Measurements from ENCODE around the gene COL4A4.

Gene COL4A4

GRCh38 chr2:227163998-227164762 is at the start of gene COL4A4, which contains the start of gene COL4A3:
Gene COL4A4, minus strand, starts transcription at chr2:227164205. Its CDS starts 16,722 bp downstream, at chr2:227147483.
Gene COL4A3, plus strand, starts transcription at chr2:227164624. Its CDS starts 103 bp downstream, at chr2:227164727.
- H3K27me3 ChIP-seq (ENCODE audit: insufficient read depth, insufficient read length) = peaks cover 84% of the 10 kb centered on the region
- no peak for TF ChIP-seq SUZ12 (IDR thresholded peaks at IDR 0.05; ENCODE audit: extremely low read depth, insufficient read depth, insufficient read length)
- no peak for TF ChIP-seq ZNF274 (IDR thresholded peaks at IDR 0.05; ENCODE audit: low read depth, low read length)
- peak within 1 kb of the TSS; percentile 63 for H3K4me3 ChIP-seq (ENCODE audit: insufficient read length, low read depth)
- peak within 1 kb of the TSS; percentile 68 for H3K9ac ChIP-seq (ENCODE audit: insufficient read length, low read depth)
- H3K9me3 ChIP-seq (ENCODE audit: insufficient read depth, low read length) = no peaks in the 10 kb centered on the region
- peaks cover 4% of the 10 kb centered on the region for H3K4me1 ChIP-seq (ENCODE audit: insufficient read depth, insufficient read length)
- no peak for DNase-seq (ENCODE audit: low read depth, low spot score)
- H3K36me3 ChIP-seq (ENCODE audit: insufficient read depth, insufficient read length, low read length) = no peaks in the 10 kb centered on the region

DNA sequence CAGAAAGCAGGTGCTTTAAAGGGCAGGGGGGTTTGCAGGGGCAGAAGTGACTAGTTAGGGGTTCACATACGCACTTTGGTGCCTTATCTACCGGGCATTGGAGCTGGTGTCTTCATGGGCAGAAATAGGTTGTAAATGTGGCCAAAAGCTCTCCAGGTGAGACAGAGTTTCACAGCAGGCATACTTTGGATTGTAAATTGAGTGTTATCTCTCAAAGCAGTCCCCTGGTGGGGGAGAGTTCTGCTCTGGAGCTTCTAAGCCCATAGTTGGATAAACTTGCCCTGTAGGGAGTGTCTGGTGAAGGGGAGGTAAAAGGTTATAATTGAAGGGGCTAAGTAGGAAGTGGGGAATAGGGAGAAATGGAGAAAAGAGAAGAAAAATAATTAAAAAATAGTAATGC is 43.6 kb upstream of the COL4A4 start:
- H3K36me3 ChIP-seq (ENCODE audit: insufficient read depth, insufficient read length, low read length) = no peaks in the 10 kb centered on the region
- no peak overlapping the region for H3K4me3 ChIP-seq (ENCODE audit: insufficient read length, low read depth)
- peaks cover 4% of the 10 kb centered on the region; the same call in 1 of the 2 replicates for H3K9me3 ChIP-seq (ENCODE audit: insufficient read depth, low read length)
- DNase-seq (ENCODE audit: low read depth, low spot score) = no peak
- H3K9ac ChIP-seq (ENCODE audit: insufficient read length, low read depth) = no peak overlapping the region
- H3K27me3 ChIP-seq (ENCODE audit: insufficient read depth, insufficient read length) = peaks cover 22% of the 10 kb centered on the region
- no peaks in the 10 kb centered on the region for H3K4me1 ChIP-seq (ENCODE audit: insufficient read depth, insufficient read length)
- no peak for TF ChIP-seq YY1 (IDR thresholded peaks at IDR 0.05; ENCODE audit: insufficient read depth, insufficient read length)
- no peak for TF ChIP-seq SUZ12 (IDR thresholded peaks at IDR 0.05; ENCODE audit: extremely low read depth, insufficient read depth, insufficient read length)
- TF ChIP-seq ZNF274 (IDR thresholded peaks at IDR 0.05; ENCODE audit: low read depth, low read length) = no peak

GRCh38 chr2:227206406-227206805 is 42.4 kb upstream of the COL4A4 start:
- no peak for DNase-seq (ENCODE audit: low read depth, low spot score)
- H3K4me1 ChIP-seq (ENCODE audit: insufficient read depth, insufficient read length) = no peaks in the 10 kb centered on the region
- H3K9ac ChIP-seq (ENCODE audit: insufficient read length, low read depth) = no peak overlapping the region
- H3K36me3 ChIP-seq (ENCODE audit: insufficient read depth, insufficient read length, low read length) = no peaks in the 10 kb centered on the region
- no peak for TF ChIP-seq YY1 (IDR thresholded peaks at IDR 0.05; ENCODE audit: insufficient read depth, insufficient read length)
- TF ChIP-seq ZNF274 (IDR thresholded peaks at IDR 0.05; ENCODE audit: low read depth, low read length) = no peak
- no peak for TF ChIP-seq SUZ12 (IDR thresholded peaks at IDR 0.05; ENCODE audit: extremely low read depth, insufficient read depth, insufficient read length)
- H3K27me3 ChIP-seq (ENCODE audit: insufficient read depth, insufficient read length) = peaks cover 22% of the 10 kb centered on the region
- no peak overlapping the region for H3K4me3 ChIP-seq (ENCODE audit: insufficient read length, low read depth)
- peaks cover 4% of the 10 kb centered on the region; the same call in 1 of the 2 replicates for H3K9me3 ChIP-seq (ENCODE audit: insufficient read depth, low read length)

- no peaks in the 10 kb centered on the region for H3K36me3 ChIP-seq (ENCODE audit: insufficient read depth, insufficient read length, low read length)
- H3K4me1 ChIP-seq (ENCODE audit: insufficient read depth, insufficient read length) = no peaks in the 10 kb centered on the region
- no peak for DNase-seq (ENCODE audit: low read depth, low spot score)
- peaks cover 22% of the 10 kb centered on the region for H3K27me3 ChIP-seq (ENCODE audit: insufficient read depth, insufficient read length)
- no peak for TF ChIP-seq ZNF274 (IDR thresholded peaks at IDR 0.05; ENCODE audit: low read depth, low read length)
- TF ChIP-seq SUZ12 (IDR thresholded peaks at IDR 0.05; ENCODE audit: extremely low read depth, insufficient read depth, insufficient read length) = no peak
- TF ChIP-seq YY1 (IDR thresholded peaks at IDR 0.05; ENCODE audit: insufficient read depth, insufficient read length) = no peak
- H3K9ac ChIP-seq (ENCODE audit: insufficient read length, low read depth) = no peak overlapping the region
- H3K9me3 ChIP-seq (ENCODE audit: insufficient read depth, low read length) = peaks cover 4% of the 10 kb centered on the region; the same call in 1 of the 2 replicates
- H3K4me3 ChIP-seq (ENCODE audit: insufficient read length, low read depth) = no peak overlapping the region
These were observed 41.7 kb upstream of the COL4A4 start for GRCh38 chr2:227205701-227206100.

- H3K27me3 ChIP-seq (ENCODE audit: insufficient read depth, insufficient read length) = peaks cover 17% of the 10 kb centered on the region
- no peak overlapping the region for H3K4me3 ChIP-seq (ENCODE audit: insufficient read length, low read depth)
- no peak for DNase-seq (ENCODE audit: low read depth, low spot score)
- TF ChIP-seq YY1 (IDR thresholded peaks at IDR 0.05; ENCODE audit: insufficient read depth, insufficient read length) (no peak), SUZ12 (IDR thresholded peaks at IDR 0.05; ENCODE audit: extremely low read depth, insufficient read depth, insufficient read length) (no peak), ZNF274 (IDR thresholded peaks at IDR 0.05; ENCODE audit: low read depth, low read length) (no peak)
- peaks cover 4% of the 10 kb centered on the region; the same call in 1 of the 2 replicates for H3K9me3 ChIP-seq (ENCODE audit: insufficient read depth, low read length)
- no peaks in the 10 kb centered on the region for H3K4me1 ChIP-seq (ENCODE audit: insufficient read depth, insufficient read length)
- no peaks in the 10 kb centered on the region for H3K36me3 ChIP-seq (ENCODE audit: insufficient read depth, insufficient read length, low read length)
- no peak overlapping the region for H3K9ac ChIP-seq (ENCODE audit: insufficient read length, low read depth)
These were observed 40.4 kb upstream of the COL4A4 start for GRCh38 chr2:227204452-227204851.

GRCh38 chr2:227201771-227202170 is 37.8 kb upstream of the COL4A4 start:
- Histone ChIP-seq H3K27me3 (ENCODE audit: insufficient read depth, insufficient read length) (peaks cover 6% of the 10 kb centered on the region), H3K4me1 (ENCODE audit: insufficient read depth, insufficient read length) (no peaks in the 10 kb centered on the region), H3K9me3 (ENCODE audit: insufficient read depth, low read length) (peaks cover 2% of the 10 kb centered on the region; the same call in 1 of the 2 replicates), H3K4me3 (ENCODE audit: insufficient read length, low read depth) (no peak overlapping the region), H3K36me3 (ENCODE audit: insufficient read depth, insufficient read length, low read length) (no peaks in the 10 kb centered on the region), H3K9ac (ENCODE audit: insufficient read length, low read depth) (no peak overlapping the region)
- TF ChIP-seq SUZ12 (IDR thresholded peaks at IDR 0.05; ENCODE audit: extremely low read depth, insufficient read depth, insufficient read length) (no peak), YY1 (IDR thresholded peaks at IDR 0.05; ENCODE audit: insufficient read depth, insufficient read length) (no peak)
- no peak for DNase-seq (ENCODE audit: low read depth, low spot score)

GRCh38 chr2:227198866-227199265 is 34.9 kb upstream of the COL4A4 start:
- no peak for TF ChIP-seq YY1 (IDR thresholded peaks at IDR 0.05; ENCODE audit: insufficient read depth, insufficient read length)
- no peak for TF ChIP-seq SUZ12 (IDR thresholded peaks at IDR 0.05; ENCODE audit: extremely low read depth, insufficient read depth, insufficient read length)
- no peak for TF ChIP-seq ZNF274 (IDR thresholded peaks at IDR 0.05; ENCODE audit: low read depth, low read length)
- H3K4me1 ChIP-seq (ENCODE audit: insufficient read depth, insufficient read length) = no peaks in the 10 kb centered on the region
- no peaks in the 10 kb centered on the region for H3K36me3 ChIP-seq (ENCODE audit: insufficient read depth, insufficient read length, low read length)
- no peaks in the 10 kb centered on the region for H3K27me3 ChIP-seq (ENCODE audit: insufficient read depth, insufficient read length)
- peaks cover 6% of the 10 kb centered on the region; the same call in 1 of the 2 replicates for H3K9me3 ChIP-seq (ENCODE audit: insufficient read depth, low read length)
- H3K4me3 ChIP-seq (ENCODE audit: insufficient read length, low read depth) = no peak overlapping the region
- no peak overlapping the region for H3K9ac ChIP-seq (ENCODE audit: insufficient read length, low read depth)
- DNase-seq (ENCODE audit: low read depth, low spot score) = no peak

All from NT2/D1 (cell line).